Calu3 (cell line): Measurements from ENCODE around the gene HNRNPK. TPM values are rescaled to one million over a fixed set of nuclear protein-coding genes. Genes with fewer than 3 reads are reported as not detected.
A peak's percentile ranks its signal among the peaks of the same experiment; 100 is the strongest.

ENCODE experiments used
- BruUV-seq: library from RNA; stranded (reverse); fragments of 400-500 nt; replicated peaks from 2 replicates; lab custom pipeline; 2021; lab: Mats Ljungman, UMichigan
- CTCF ChIA-PET: fragments of 300-600 bp; sonication (Branson Sonifier 250); formaldehyde crosslinking; loops from one replicate; lab custom pipeline; 2022; ENCODE audit warnings: antibody characterized with exemption; lab: Charles Lee
- DNase-seq: peaks from one replicate; pipeline ENCODE4 v3.0.0; 2022
- H3K27ac Mint-ChIP-seq: one replicate; pipeline ENCODE4 v1.8.0; 2022; ENCODE audit warnings: mixed read lengths; ENCODE audit not compliant: unreplicated experiment
- H3K27me3 Mint-ChIP-seq: one replicate; pipeline ENCODE4 v1.8.0; 2022; ENCODE audit warnings: mixed read lengths; ENCODE audit not compliant: unreplicated experiment
- H3K36me3 Mint-ChIP-seq: one replicate; pipeline ENCODE4 v1.8.0; 2022; ENCODE audit warnings: mild to moderate bottlenecking, moderate library complexity, mixed read lengths; ENCODE audit not compliant: insufficient read depth, unreplicated experiment
- H3K4me1 Mint-ChIP-seq: one replicate; pipeline ENCODE4 v1.8.0; 2022; ENCODE audit warnings: mild to moderate bottlenecking, low read depth, mixed read lengths; ENCODE audit not compliant: unreplicated experiment
- H3K4me3 Mint-ChIP-seq: one replicate; pipeline ENCODE4 v1.8.0; 2022; ENCODE audit warnings: mild to moderate bottlenecking, low read depth, moderate library complexity, mixed read lengths; ENCODE audit not compliant: unreplicated experiment
- H3K9me3 Mint-ChIP-seq: one replicate; pipeline ENCODE4 v1.8.0; 2022; ENCODE audit warnings: low read depth, mixed read lengths; ENCODE audit not compliant: unreplicated experiment
- CTCF ChIP-seq: fragments of 200-600 bp; IDR thresholded peaks from one replicate; pipeline ENCODE4 v1.8.0; 2022; ENCODE audit warnings: antibody characterized with exemption; ENCODE audit not compliant: unreplicated experiment
- intact Hi-C: fragments of 100-400 bp; cut with micrococcal nuclease; formaldehyde crosslinking; loops from one replicate; pipeline ENCODE4 v1.10.0; 2022; ENCODE audit not compliant: unreplicated experiment
- total RNA-seq: library from RNA; stranded (reverse); gene quantifications from 2 replicates; pipeline ENCODE4 v1.2.3, GENCODE V29; 2022

The HNRNPK gene
- total RNA-seq, 1 experiment from 2014 or later: 543 TPM

- Mint-ChIP-seq H3K4me3 (no peak overlapping the region), H3K9me3 (no peaks in the 10 kb centered on the region), H3K27me3 (no peaks in the 10 kb centered on the region), H3K4me1 (peaks cover 19% of the 10 kb centered on the region), H3K27ac (no peak overlapping the region), H3K36me3 (peaks cover 20% of the 10 kb centered on the region)
- TF ChIP-seq CTCF: no peak
- intact Hi-C loops: no loop called here
- CTCF ChIA-PET: no interaction called here
- no TSS peak for BruUV-seq
- no peak for DNase-seq
Measured at GRCh38 chr9:83986195-83986594, 6.2 kb upstream of the HNRNPK start.

DNA sequence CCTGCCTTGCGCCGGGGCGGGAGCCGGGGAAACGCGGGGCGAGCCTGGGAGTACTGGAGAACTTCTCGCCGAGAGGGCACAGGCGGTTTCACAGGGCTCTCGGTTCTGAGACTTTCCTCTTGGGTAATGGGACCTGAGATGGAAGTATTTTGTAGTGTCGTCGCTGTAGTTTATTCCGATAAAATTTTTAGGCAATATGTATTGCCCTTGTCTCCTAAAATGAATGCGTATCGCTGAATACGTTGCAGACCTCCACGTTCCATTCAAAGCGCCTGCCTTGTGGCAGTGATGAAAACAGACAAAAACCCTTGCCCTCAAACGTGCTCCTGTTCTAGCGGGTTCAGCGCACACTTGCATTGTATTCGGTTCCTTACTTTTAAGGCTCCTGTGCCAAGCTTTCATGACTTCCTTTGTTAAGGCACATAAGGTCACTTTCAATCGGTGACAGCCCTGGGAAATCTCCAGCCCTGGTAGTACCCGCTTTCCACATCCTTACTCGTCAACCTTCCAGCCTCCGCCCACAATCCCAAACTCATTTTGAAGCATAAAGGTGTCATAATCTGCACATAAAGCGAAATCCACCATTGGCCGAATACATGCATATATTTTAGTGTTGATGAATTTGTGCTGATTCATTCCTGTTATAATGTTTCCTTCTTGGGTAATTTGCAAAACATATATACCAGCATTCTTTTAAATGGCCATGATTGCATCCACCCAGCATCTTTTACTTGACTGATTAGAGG lies 1.3 kb upstream of the HNRNPK start:
- Mint-ChIP-seq H3K9me3 (no peaks in the 10 kb centered on the region), H3K36me3 (peaks cover 60% of the 10 kb centered on the region), H3K27me3 (no peaks in the 10 kb centered on the region), H3K4me3 (peak overlapping the region; percentile 87), H3K27ac (peak overlapping the region; percentile 94), H3K4me1 (peaks cover 10% of the 10 kb centered on the region)
- intact Hi-C loops: no loop called here
- DNase-seq: peak; percentile 14
- TF ChIP-seq CTCF: no peak
- no TSS peak for BruUV-seq
- CTCF ChIA-PET: no interaction called here

GRCh38 chr9:83980395-83981125 lies 545 bp upstream of the HNRNPK start, which contains the start of gene RMI1:
RMI1 (plus strand) TSS chr9:83980805; CDS start chr9:84000987, 20,182 bp downstream.
- DNase-seq: peak; percentile 97
- intact Hi-C loops: no loop called here
- peaks cover 67% of the 10 kb centered on the region for H3K36me3 Mint-ChIP-seq
- no peak for TF ChIP-seq CTCF
- peak within 1 kb of the TSS; percentile 87 for H3K4me3 Mint-ChIP-seq
- peaks cover 16% of the 10 kb centered on the region for H3K4me1 Mint-ChIP-seq
- H3K27ac Mint-ChIP-seq: peak within 1 kb of the TSS; percentile 94
- no peaks in the 10 kb centered on the region for H3K27me3 Mint-ChIP-seq
- H3K9me3 Mint-ChIP-seq: no peaks in the 10 kb centered on the region
- BruUV-seq: no TSS peak
- CTCF ChIA-PET: interaction anchor here (0.5 kb wide), 1 partner anchor 150 kb away, joined by 3 read pairs; no protein-coding TSS in a partner anchor

DNA sequence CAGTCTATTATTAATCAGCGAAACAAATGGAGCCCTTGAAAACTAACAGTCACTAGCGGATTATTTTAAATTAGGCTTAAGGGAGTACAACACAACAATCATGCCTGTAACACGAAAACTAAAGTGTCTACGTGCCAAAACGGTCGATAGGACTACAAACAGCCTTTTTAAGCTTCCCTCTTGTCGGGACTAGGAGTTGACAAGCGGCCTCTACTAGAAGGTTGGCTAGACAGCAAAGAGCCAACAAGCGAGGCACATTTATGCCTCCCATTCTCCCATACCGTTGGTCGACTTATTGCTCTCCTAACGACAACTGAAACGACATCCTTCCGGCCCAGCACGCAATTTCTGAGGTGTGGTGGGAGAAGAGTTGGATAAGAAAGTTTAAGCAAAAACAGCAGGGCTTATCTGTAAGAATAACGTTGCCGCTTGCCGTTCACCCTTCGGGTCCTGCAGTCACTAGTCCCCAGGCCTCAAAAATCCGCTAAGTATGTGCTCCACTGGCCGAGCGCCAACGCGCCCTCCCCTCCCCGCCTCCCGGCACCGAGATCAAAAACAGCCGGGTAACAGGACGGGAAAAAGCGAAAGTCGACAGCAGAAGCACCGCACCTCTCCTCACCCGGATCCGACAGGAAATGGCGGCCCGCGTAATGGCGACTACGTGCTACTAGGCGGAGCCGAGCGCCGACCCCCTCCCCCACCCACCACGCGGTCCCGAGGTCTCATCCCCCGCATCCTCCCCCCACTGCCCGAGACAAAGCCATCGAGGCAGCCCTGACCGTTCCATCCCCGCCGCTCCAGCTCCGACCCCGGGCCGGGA lies 813 bp downstream of the HNRNPK start:
- H3K4me3 Mint-ChIP-seq: peak overlapping the region; percentile 87
- BruUV-seq: no TSS peak
- peak; percentile 72 for DNase-seq
- H3K36me3 Mint-ChIP-seq: peaks cover 81% of the 10 kb centered on the region
- H3K4me1 Mint-ChIP-seq: peaks cover 29% of the 10 kb centered on the region
- no peaks in the 10 kb centered on the region for H3K9me3 Mint-ChIP-seq
- no peaks in the 10 kb centered on the region for H3K27me3 Mint-ChIP-seq
- H3K27ac Mint-ChIP-seq: peak overlapping the region; percentile 94
- TF ChIP-seq CTCF: no peak
- intact Hi-C loops: no loop called here
- CTCF ChIA-PET: interaction anchor here (0.6 kb wide), 2 partner anchors 41 to 287 kb away, joined by 3 to 7 read pairs; no protein-coding TSS in a partner anchor
